Measurements from ENCODE around the gene ERCC6.

The ERCC6 gene

GRCh38 chr10:49538381-49539319 lies at the start of gene ERCC6:
ERCC6 (minus strand) TSS chr10:49539121.
- Histone ChIP-seq H2AFZ (ENCODE audit: low read depth, low read length) (peak within 1 kb of the TSS; percentile 86), H3K4me1 (ENCODE audit: insufficient read depth, low read length) (peaks cover 12% of the 10 kb centered on the region), H3K4me3 (ENCODE audit: low read length) (peak within 1 kb of the TSS; percentile 59), H3K36me3 (ENCODE audit: insufficient read depth, low read length) (no peaks in the 10 kb centered on the region), H3K27me3 (ENCODE audit: insufficient read depth, low read length) (no peaks in the 10 kb centered on the region), H3K9me3 (ENCODE audit: low read length) (peaks cover 1% of the 10 kb centered on the region)

- Histone ChIP-seq H3K36me3 (ENCODE audit: insufficient read depth, low read length) (no peaks in the 10 kb centered on the region), H3K27me3 (ENCODE audit: insufficient read depth, low read length) (no peaks in the 10 kb centered on the region), H2AFZ (ENCODE audit: low read depth, low read length) (no peak overlapping the region), H3K9me3 (ENCODE audit: low read length) (no peaks in the 10 kb centered on the region), H3K4me3 (ENCODE audit: low read length) (no peak overlapping the region), H3K4me1 (ENCODE audit: insufficient read depth, low read length) (no peaks in the 10 kb centered on the region)
These were observed 49.1 kb upstream of the ERCC6 start for GRCh38 chr10:49587981-49588380.

DNA sequence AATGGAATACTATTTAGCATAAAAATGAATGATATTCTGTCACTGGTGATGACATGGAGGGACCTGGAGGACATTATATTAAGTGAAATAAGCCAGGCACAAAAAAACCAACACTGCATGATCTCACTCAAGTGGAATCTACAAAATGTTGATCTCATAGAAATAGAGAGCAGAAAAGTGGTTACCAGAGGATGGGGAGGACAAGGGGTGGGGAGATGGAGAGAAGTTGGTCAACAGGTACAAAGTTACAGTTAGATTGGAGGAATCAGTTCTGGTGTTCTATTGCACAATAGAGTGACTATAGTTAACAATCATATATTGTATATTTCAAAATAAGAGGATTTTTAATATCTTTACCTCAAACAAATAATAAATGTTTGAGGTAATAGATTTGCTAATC lies 46.5 kb upstream of the ERCC6 start:
- Histone ChIP-seq H2AFZ (ENCODE audit: low read depth, low read length) (no peak overlapping the region), H3K9me3 (ENCODE audit: low read length) (no peaks in the 10 kb centered on the region), H3K4me1 (ENCODE audit: insufficient read depth, low read length) (no peaks in the 10 kb centered on the region), H3K4me3 (ENCODE audit: low read length) (no peak overlapping the region), H3K36me3 (ENCODE audit: insufficient read depth, low read length) (no peaks in the 10 kb centered on the region), H3K27me3 (ENCODE audit: insufficient read depth, low read length) (no peaks in the 10 kb centered on the region)

- Histone ChIP-seq H2AFZ (ENCODE audit: low read depth, low read length) (no peak overlapping the region), H3K4me1 (ENCODE audit: insufficient read depth, low read length) (no peaks in the 10 kb centered on the region), H3K9me3 (ENCODE audit: low read length) (no peaks in the 10 kb centered on the region), H3K36me3 (ENCODE audit: insufficient read depth, low read length) (no peaks in the 10 kb centered on the region), H3K4me3 (ENCODE audit: low read length) (no peak overlapping the region), H3K27me3 (ENCODE audit: insufficient read depth, low read length) (no peaks in the 10 kb centered on the region)
These were observed 40.7 kb upstream of the ERCC6 start for GRCh38 chr10:49579621-49580020.

DNA sequence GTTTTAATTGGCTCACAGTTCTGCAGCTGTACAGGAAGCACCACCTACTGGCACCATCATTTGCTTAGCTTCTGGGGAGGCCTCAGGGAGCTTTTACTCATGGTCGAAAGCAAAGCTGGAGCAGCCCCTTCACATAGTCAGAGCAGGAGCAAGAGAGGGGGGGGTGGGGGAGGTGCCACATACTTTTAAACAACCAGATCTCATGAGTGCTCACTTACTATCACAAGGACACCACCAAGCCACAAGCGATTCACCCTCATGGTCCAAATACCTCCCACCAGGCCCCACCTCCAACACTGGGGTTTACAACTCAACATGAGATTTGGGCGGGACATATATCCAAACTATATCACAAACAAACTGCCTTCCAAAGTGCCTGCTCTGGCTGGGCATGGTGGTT lies 39.5 kb upstream of the ERCC6 start:
- no peaks in the 10 kb centered on the region for H3K4me1 ChIP-seq (ENCODE audit: insufficient read depth, low read length)
- no peaks in the 10 kb centered on the region for H3K27me3 ChIP-seq (ENCODE audit: insufficient read depth, low read length)
- no peaks in the 10 kb centered on the region for H3K9me3 ChIP-seq (ENCODE audit: low read length)
- H3K36me3 ChIP-seq (ENCODE audit: insufficient read depth, low read length) = no peaks in the 10 kb centered on the region
- no peak overlapping the region for H3K4me3 ChIP-seq (ENCODE audit: low read length)
- no peak overlapping the region for H2AFZ ChIP-seq (ENCODE audit: low read depth, low read length)

DNA sequence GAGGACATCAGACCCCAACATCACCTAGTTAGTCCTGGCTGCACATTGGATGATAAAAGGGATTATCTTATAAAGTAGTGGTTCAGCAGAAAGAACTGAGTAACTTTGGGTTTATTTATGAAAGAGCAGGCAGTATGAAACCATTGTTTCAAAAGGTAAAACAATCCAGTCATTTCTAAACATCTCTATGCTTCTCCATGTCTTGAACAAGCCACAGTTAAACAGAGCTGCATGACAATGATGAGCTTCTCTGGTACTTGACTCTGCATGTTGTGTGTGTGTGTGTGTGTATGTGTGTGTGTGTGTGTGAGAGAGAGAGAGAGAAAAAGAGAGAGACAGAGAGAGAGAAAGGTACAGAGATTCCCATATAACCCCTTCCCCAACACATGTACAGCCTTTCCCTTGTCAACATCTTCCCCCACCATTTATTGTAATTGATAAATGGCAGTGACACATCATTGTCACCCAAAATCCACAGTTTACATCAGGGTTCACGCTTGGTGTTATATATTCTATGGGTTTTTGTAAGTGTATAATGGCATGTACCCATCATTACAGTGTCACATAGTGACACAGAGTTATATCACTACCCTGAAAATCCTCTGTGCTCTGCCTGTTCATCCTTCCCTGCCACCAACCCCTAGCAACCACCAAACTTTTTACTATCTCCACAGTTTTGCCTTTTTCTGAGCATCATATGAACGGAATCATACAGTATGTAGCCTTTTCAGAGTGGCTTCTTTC lies 38.4 kb upstream of the ERCC6 start:
- Histone ChIP-seq H3K36me3 (ENCODE audit: insufficient read depth, low read length) (no peaks in the 10 kb centered on the region), H3K4me1 (ENCODE audit: insufficient read depth, low read length) (no peaks in the 10 kb centered on the region), H2AFZ (ENCODE audit: low read depth, low read length) (no peak overlapping the region), H3K9me3 (ENCODE audit: low read length) (no peaks in the 10 kb centered on the region), H3K4me3 (ENCODE audit: low read length) (no peak overlapping the region), H3K27me3 (ENCODE audit: insufficient read depth, low read length) (no peaks in the 10 kb centered on the region)

DNA sequence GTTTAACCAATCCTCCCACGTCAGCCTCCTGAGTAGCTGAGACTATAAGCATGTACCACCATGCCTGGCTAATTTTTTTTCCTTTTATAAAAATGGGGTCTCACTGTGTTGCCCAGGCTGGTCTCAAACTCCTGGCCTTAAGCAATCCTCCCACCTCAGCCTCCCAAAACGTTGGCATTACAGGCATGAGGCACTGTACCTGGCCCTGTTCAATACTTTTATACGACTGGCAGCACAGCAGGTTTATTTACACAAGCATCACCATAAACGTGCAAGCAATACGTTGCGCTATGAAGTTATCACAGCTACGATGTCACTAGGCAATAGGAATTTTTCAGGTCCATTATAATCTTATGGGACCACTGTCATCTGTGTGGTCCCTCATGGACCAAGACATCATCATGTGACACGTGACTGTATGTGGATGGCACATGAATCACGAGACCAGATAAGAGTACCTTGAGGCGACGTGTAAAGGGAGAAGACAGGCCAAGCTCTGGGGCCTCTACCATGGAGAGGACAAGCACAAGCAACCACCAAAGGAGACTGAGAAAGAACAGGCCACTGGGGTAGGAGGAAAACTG lies 36.7 kb upstream of the ERCC6 start:
- Histone ChIP-seq H3K36me3 (ENCODE audit: insufficient read depth, low read length) (no peaks in the 10 kb centered on the region), H3K9me3 (ENCODE audit: low read length) (no peaks in the 10 kb centered on the region), H3K4me3 (ENCODE audit: low read length) (no peak overlapping the region), H3K4me1 (ENCODE audit: insufficient read depth, low read length) (no peaks in the 10 kb centered on the region), H3K27me3 (ENCODE audit: insufficient read depth, low read length) (peaks cover 5% of the 10 kb centered on the region), H2AFZ (ENCODE audit: low read depth, low read length) (no peak overlapping the region)

- Histone ChIP-seq H2AFZ (ENCODE audit: low read depth, low read length) (no peak overlapping the region), H3K4me3 (ENCODE audit: low read length) (no peak overlapping the region), H3K4me1 (ENCODE audit: insufficient read depth, low read length) (no peaks in the 10 kb centered on the region), H3K27me3 (ENCODE audit: insufficient read depth, low read length) (peaks cover 10% of the 10 kb centered on the region), H3K36me3 (ENCODE audit: insufficient read depth, low read length) (no peaks in the 10 kb centered on the region), H3K9me3 (ENCODE audit: low read length) (no peaks in the 10 kb centered on the region)
These were observed 33.7 kb upstream of the ERCC6 start for GRCh38 chr10:49572594-49573114.

DNA sequence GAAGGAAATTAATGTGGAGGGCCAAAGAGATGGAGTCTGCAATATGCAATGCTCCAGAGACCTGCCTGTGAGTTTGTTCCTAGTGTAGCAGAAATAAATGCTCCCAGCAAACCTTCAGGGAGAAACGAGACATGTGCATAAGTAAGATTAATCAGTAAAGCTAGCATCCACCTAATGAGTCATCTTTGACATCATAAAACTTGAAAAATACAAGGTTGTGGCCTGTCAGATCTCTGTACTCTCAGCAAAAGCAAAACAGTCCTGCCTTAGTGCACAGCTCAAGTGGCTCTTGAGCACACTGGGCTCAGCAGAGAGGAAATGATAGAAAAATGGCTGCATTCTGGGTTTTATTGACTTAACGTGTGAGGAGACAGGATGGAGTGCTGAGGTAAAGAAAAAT lies 32.5 kb upstream of the ERCC6 start:
- H3K9me3 ChIP-seq (ENCODE audit: low read length) = no peaks in the 10 kb centered on the region
- H3K4me1 ChIP-seq (ENCODE audit: insufficient read depth, low read length) = no peaks in the 10 kb centered on the region
- H3K36me3 ChIP-seq (ENCODE audit: insufficient read depth, low read length) = no peaks in the 10 kb centered on the region
- peaks cover 10% of the 10 kb centered on the region for H3K27me3 ChIP-seq (ENCODE audit: insufficient read depth, low read length)
- H2AFZ ChIP-seq (ENCODE audit: low read depth, low read length) = no peak overlapping the region
- H3K4me3 ChIP-seq (ENCODE audit: low read length) = no peak overlapping the region

GRCh38 chr10:49569031-49569631 lies 30.2 kb upstream of the ERCC6 start:
- no peaks in the 10 kb centered on the region for H3K4me1 ChIP-seq (ENCODE audit: insufficient read depth, low read length)
- no peaks in the 10 kb centered on the region for H3K36me3 ChIP-seq (ENCODE audit: insufficient read depth, low read length)
- no peak overlapping the region for H2AFZ ChIP-seq (ENCODE audit: low read depth, low read length)
- peaks cover 10% of the 10 kb centered on the region for H3K27me3 ChIP-seq (ENCODE audit: insufficient read depth, low read length)
- H3K9me3 ChIP-seq (ENCODE audit: low read length) = no peaks in the 10 kb centered on the region
- no peak overlapping the region for H3K4me3 ChIP-seq (ENCODE audit: low read length)

DNA sequence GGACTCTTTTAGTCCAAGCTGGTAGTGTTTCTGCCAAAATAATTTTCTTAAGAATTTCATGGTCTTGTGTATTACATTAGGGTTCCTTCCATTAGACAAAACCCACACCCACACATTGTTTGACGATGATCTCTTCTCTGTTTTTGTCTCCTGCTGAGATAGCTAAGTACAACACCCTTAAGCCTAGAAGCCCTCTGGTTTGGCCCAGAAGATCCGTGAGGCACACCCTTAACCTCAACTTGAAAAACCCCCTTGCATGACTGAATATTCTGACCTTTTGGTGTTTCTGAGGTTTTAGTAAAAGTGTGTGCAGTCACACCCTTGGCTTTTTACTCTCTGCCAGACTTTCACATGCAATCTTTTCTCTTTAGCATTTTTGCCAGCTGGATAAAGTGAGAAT lies 29.3 kb upstream of the ERCC6 start:
- Histone ChIP-seq H3K9me3 (ENCODE audit: low read length) (no peaks in the 10 kb centered on the region), H3K4me1 (ENCODE audit: insufficient read depth, low read length) (no peaks in the 10 kb centered on the region), H3K4me3 (ENCODE audit: low read length) (no peak overlapping the region), H3K27me3 (ENCODE audit: insufficient read depth, low read length) (peaks cover 10% of the 10 kb centered on the region), H2AFZ (ENCODE audit: low read depth, low read length) (no peak overlapping the region), H3K36me3 (ENCODE audit: insufficient read depth, low read length) (no peaks in the 10 kb centered on the region)

DNA sequence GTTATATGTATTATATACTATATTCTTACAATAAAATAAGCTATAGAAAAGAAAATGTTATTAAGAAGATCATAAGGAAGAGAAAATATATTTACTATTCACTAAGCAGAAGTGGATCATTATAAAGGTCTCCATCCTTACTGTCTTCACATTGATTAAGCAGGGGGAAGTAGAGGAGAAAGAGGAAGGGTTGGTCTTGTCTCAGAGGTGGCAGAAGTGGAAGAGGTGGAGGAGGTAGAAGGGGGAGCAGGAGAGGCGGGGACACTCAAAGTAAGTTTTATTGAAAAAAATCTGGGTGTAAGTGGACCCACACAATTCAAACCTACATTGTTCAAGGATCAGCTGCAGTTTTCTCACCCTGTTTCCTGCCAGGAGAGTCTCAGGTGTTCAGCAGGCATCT lies 28.9 kb upstream of the ERCC6 start:
- no peaks in the 10 kb centered on the region for H3K36me3 ChIP-seq (ENCODE audit: insufficient read depth, low read length)
- no peaks in the 10 kb centered on the region for H3K4me1 ChIP-seq (ENCODE audit: insufficient read depth, low read length)
- peaks cover 10% of the 10 kb centered on the region for H3K27me3 ChIP-seq (ENCODE audit: insufficient read depth, low read length)
- no peaks in the 10 kb centered on the region for H3K9me3 ChIP-seq (ENCODE audit: low read length)
- H2AFZ ChIP-seq (ENCODE audit: low read depth, low read length) = no peak overlapping the region
- no peak overlapping the region for H3K4me3 ChIP-seq (ENCODE audit: low read length)

Data from neuron (in vitro differentiated cells).